GM03348 (cell line): ENCODE results near the gene TMEM182.

ENCODE experiments used
- DNase-seq: peaks from one replicate; pipeline ENCODE4 v3.0.0; 2012; ENCODE audit warnings: low spot score

Gene TMEM182

GRCh38 chr2:102768253-102768652 is 6.4 kb downstream of the TMEM182 start:
- DNase-seq: no peak

GRCh38 chr2:102768892-102769291 is 7.1 kb downstream of the TMEM182 start:
- DNase-seq: no peak

DNA sequence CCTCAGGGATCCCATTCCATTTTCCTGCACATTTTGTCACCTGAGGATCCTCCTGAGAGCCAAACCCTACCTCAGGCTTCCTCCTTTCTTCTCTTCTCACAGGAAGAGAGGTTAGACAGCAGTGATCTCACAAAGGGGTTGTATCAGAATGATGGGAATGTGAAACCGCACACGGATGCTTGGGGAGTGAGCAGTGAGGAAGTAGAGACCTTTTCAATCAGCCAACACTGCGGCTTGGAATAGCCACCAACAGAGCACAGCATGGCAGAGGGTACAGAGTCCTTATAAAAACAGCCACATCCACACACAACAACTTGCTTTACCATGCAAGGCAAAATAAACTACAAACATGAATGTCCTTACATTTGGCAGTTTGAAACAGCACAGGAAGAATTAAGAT is 8.7 kb downstream of the TMEM182 start:
- no peak for DNase-seq

GRCh38 chr2:102771114-102771513 is 9.3 kb downstream of the TMEM182 start:
- DNase-seq: no peak

- DNase-seq: no peak
Observed at GRCh38 chr2:102772659-102773058, 10.8 kb downstream of the TMEM182 start.

DNA sequence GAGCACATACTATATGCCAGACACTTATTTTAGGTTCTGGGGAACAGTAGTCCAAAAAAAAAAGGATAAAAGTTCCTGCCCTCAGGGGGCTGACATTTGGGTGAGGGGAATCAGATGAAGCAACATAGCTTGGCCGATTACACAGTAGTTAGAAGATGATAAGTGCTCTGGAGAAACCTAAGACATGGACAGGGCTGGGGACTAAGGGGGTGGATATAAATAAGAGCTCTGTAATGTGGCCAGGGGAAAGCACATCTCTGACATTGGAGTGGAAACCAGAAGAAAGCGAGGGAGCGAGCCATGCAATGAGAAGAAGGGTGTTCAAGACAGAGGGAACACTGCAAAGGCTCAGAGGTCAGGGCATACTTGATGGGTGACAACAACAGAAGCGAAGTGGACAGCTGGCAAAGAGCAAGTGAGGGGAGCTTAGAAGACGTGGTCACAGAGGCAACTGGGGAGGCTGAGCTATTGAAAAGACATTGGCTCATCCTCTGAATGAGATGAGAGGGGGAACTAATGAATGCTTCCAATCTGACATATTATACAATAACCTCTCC is 11.4 kb downstream of the TMEM182 start:
- DNase-seq: no peak

DNA sequence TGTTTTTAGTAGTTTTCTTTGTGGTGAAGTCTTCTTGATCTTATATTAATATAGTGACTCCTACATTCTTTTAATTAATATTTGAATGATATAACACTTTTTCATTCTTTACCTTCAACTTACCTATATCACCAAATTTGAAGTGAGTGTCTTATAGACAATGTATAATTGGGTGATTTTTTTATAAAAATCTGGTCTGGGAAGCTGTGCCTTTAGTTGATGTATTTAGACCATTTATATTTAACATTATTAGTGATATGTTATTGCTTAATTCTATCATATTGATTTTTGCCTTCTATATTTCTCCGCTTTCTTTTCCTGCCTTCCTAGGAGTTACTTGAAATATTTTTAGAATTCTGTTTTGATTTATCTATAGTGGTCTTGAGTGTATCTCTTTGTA is 16.4 kb downstream of the TMEM182 start:
- DNase-seq: no peak

GRCh38 chr2:102780467-102780866 is 18.6 kb downstream of the TMEM182 start:
- no peak for DNase-seq

DNA sequence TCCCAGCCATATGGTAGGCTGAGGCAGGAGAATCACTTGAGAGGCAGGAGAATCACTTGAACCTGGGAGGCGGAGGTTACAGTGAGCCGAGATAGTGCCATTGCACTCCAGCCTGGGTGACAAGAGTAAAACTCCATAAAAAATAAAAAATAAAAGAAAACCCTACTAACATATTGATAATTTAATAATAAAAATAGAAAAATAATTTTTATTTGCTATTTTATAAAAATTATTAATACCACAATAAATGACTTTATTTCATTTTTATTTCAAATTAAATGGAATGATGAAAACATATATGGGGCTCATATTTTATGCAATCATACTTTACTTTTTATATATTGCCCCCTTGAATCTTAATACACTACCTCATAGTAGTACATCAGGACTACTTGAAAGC is 20.4 kb downstream of the TMEM182 start:
- DNase-seq: no peak

GRCh38 chr2:102782933-102783332 is 21.1 kb downstream of the TMEM182 start:
- DNase-seq: no peak

DNA sequence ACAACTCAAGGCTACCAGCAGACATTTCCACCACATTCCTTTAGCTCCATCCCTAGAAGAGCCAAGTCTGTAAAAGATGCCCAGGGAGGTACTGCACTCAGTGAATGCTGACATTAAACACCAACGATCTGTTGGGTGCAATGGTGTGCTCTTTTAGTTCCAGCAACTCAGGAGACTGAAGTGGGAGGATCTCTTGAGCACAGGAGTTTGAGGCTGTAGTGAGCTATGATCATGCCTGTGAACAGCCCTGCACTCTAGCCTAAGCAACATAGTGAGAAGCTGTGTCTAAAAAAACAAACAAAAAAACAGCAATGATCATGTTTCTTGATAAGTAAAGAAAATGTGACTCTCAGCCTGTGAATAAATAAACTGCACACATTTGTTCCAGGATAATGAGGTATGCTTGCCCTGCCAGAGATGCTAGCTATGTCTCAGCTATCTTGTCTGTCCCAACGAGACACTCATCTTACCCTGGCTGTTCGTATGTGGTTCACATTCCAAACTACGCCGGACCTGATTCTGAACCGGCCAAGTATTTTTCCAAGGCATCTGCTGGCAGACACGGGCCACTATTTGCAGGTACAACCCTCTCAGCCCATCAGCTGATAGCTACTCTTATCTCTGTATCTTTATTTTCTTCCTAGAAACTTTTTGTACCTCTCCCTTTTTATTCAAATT is 21.8 kb downstream of the TMEM182 start:
- DNase-seq: no peak

DNA sequence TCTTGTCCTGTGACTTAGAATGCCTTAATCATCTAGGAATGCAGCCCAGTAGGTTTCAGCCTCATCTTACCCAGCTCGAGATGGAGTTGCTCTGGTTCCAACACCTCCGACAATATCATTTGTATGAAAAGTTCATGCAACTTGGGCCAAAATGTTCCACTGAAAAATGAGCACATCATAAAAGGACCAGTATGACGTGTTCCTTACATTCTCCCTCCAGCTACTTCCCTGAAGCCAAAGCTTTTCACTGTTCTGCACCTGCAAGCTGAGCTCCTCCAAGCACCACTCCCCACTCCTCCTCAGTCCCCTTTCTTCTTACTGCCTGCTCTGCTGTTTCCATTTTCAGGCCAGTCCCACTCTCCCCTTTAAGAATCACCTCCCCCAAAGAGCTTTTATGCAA is 23.1 kb downstream of the TMEM182 start:
- no peak for DNase-seq

DNA sequence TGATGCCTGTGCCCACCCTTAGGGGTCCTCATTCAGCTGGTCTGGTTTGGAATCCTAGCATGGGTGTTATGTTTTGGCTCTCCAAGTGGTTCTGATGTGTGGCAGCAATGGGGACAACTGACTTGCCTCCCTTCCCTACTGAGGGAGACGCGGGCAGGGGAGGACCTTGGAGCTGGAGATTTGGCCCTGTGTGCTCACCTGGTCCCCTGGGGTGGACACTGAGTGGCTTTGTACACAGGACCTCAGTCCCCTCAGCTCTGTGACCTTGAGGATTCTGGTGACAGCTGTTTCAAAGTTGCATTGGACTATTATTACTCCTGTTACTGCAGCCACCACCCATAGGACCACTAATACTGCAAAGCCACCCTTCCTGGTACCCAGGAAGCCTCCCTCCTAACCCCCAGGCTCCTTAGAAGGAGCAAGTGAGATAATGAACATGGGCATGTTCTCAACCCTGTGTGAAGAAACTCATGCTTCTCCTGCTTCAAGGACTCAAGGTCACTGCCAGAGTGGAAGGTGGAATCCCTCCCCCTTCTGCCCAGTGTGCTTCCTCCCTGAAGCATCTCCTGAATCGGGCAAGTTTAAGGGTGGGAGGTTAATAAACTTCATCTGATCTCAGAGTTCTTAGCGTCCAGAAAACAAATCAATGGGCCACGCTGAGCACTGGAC is 26.5 kb downstream of the TMEM182 start:
- DNase-seq: no peak

GRCh38 chr2:102788885-102789260 is 27.0 kb downstream of the TMEM182 start:
- DNase-seq: no peak

GRCh38 chr2:102789349-102790090 is 27.7 kb downstream of the TMEM182 start:
- no peak for DNase-seq

GRCh38 chr2:102790091-102790455 is 28.2 kb downstream of the TMEM182 start:
- DNase-seq: no peak

DNA sequence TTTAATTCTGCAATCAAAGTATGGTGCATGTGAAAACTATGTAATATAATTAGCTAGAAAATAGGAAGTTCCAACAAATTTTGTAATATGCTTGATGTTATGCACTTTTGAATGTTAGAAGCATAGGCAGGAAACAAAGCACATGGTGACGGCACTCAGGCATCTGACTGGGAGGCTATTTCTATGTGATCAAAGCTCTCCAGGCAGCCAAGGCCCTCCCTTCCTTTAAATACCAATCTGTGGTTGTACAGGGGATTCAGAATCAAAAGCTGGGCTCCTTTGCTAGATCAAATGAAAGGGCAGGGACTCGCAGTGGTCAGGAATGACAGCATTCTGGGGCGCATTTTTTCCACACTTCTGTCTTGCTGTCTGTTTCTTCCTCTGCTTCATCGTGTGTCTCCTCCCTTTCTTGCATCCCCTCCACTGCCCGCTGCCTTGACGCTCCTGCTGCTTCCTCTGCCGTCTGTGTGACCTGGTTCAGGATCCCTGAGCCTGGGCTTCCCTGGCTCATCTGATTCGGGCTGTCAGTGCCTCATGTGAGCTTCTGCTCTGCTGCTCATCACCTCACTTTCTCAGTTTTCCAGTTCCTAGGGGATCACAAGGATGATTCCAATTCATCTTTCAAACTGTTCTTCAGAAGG is 30.9 kb downstream of the TMEM182 start:
- no peak for DNase-seq

- DNase-seq: no peak
Observed at GRCh38 chr2:102795641-102796040, 33.8 kb downstream of the TMEM182 start.

GRCh38 chr2:102796337-102796736 is 34.5 kb downstream of the TMEM182 start:
- no peak for DNase-seq

GRCh38 chr2:102797486-102797885 is 35.7 kb downstream of the TMEM182 start:
- DNase-seq: no peak

DNA sequence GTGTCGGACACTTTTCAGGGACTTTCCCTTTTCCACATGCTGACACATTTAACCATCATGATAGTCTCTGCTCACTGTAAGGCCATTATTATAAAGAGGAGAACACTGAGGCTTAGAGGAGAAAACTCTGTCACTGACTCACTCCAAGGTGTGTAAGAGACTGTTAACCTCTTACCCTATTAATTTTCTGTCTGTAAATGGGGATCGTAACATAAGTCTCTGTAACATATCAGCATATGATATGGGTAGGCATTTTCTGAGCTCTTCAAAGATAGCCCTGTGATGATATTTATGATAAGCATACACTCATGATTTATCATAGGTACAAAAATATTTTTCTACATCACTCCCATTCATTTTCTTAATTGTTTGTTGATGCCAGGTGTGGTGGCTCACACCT is 36.4 kb downstream of the TMEM182 start:
- no peak for DNase-seq

DNA sequence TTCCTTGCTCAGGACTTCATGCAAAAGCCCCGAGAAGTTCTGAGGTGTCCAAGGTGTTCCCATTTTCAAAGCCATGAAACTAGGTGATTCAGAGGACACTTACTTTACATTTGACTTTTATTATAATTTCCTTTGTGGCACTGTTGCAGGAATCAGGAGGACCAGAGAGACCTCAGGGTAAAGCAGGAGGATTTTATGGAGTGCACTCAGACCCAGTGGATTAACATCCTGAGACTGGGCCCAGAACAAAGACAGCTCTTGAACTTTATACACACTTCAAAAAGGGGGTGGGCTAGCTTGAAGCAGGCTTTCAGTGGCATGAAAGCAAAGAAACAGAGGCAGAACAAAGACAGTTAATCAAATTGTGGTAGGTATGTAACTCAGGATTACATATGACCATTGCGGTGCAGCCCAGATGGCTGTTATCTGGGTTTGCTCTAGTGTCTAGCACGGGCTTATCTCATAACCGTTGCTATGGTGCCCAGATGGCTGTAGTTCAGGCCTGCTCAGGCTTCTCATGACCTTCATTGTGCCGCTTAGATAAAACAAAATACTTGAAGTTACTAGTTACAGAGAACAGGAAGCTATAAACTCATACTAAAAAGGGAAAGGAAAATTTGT is 39.4 kb downstream of the TMEM182 start:
- DNase-seq: no peak
